NCI-H1048 (cell line): ENCODE measurements around the gene DCLRE1A.
A peak's percentile ranks its signal among the peaks of the same experiment; 100 is the strongest.

Experiments
- DNase-seq: peaks from one replicate; lab custom pipeline; 2025; lab: John Stamatoyannopoulos, UW

DCLRE1A gene

GRCh38 chr10:113854013-113854760, at the start of gene DCLRE1A, which contains the start of gene NHLRC2:
TSS of gene DCLRE1A (minus strand) at chr10:113854082. CDS start at chr10:113853182, 900 bp downstream.
TSS of gene NHLRC2 (plus strand) at chr10:113854661. CDS start at chr10:113854873, 212 bp downstream.
- peak; percentile 33 for DNase-seq

- no peak for DNase-seq
Measured at GRCh38 chr10:113899952-113900598, 46.2 kb upstream of the DCLRE1A start.

GRCh38 chr10:113897693-113898618, 44.1 kb upstream of the DCLRE1A start:
- no peak for DNase-seq

- DNase-seq = no peak
Measured at GRCh38 chr10:113895018-113895417, 41.1 kb upstream of the DCLRE1A start.

GRCh38 chr10:113894581-113894980, 40.7 kb upstream of the DCLRE1A start:
- no peak for DNase-seq

GRCh38 chr10:113893570-113893969, 39.7 kb upstream of the DCLRE1A start:
- DNase-seq = no peak

GRCh38 chr10:113891476-113891875, 37.6 kb upstream of the DCLRE1A start:
- no peak for DNase-seq

- DNase-seq = no peak
Measured at GRCh38 chr10:113890769-113891168, 36.9 kb upstream of the DCLRE1A start.

GRCh38 chr10:113889911-113890310, 36.0 kb upstream of the DCLRE1A start:
- no peak for DNase-seq

- no peak for DNase-seq
Measured at GRCh38 chr10:113882240-113882639, 28.4 kb upstream of the DCLRE1A start.

GRCh38 chr10:113880236-113880635, 26.4 kb upstream of the DCLRE1A start:
- DNase-seq = no peak

GRCh38 chr10:113879691-113880090, 25.8 kb upstream of the DCLRE1A start:
- no peak for DNase-seq

- DNase-seq = no peak
Measured at GRCh38 chr10:113876461-113876860, 22.6 kb upstream of the DCLRE1A start.

- no peak for DNase-seq
Measured at GRCh38 chr10:113875212-113875611, 21.3 kb upstream of the DCLRE1A start.

- no peak for DNase-seq
Measured at GRCh38 chr10:113872139-113873030, 18.5 kb upstream of the DCLRE1A start.

GRCh38 chr10:113869789-113870188, 15.9 kb upstream of the DCLRE1A start:
- DNase-seq = no peak

- DNase-seq = no peak
Measured at GRCh38 chr10:113867904-113868303, 14.0 kb upstream of the DCLRE1A start.

GRCh38 chr10:113866551-113867394, 12.9 kb upstream of the DCLRE1A start:
- DNase-seq = no peak

GRCh38 chr10:113865901-113866300, 12.0 kb upstream of the DCLRE1A start:
- DNase-seq = no peak

GRCh38 chr10:113859261-113859660, 5.4 kb upstream of the DCLRE1A start:
- no peak for DNase-seq
